ENCODE results near the gene C1orf21. TPM values are rescaled to one million over a fixed set of nuclear protein-coding genes. Genes with fewer than 3 reads are reported as not detected.

C1orf21 gene
- total and polyA plus RNA-seq, 2 of the 4 experiments (the other 2 are of a cell fraction), result 6.4 to 9.9 TPM

- no peak for TF ChIP-seq CTCF (conservative IDR thresholded peaks at IDR 0.05; ENCODE audit: low read depth, low read length)
Observed at GRCh38 chr1:184626076-184627006, 239.5 kb downstream of the C1orf21 start (continued).

- Histone ChIP-seq H3K79me1 (ENCODE audit: low read depth in 1 of 2, low read length in 2 of 2) (no peaks in the 10 kb centered on the region), H2BK5ac (ENCODE audit: low read depth, low read length, poor library complexity, severe bottlenecking) (no peak overlapping the region), H3K14ac (replicated peaks; ENCODE audit: low read depth, low read length) (no peak overlapping the region), H2AFZ (replicated peaks; ENCODE audit: low read length, poor library complexity) (no peak overlapping the region), H4K20me1 (ENCODE audit: insufficient read depth, low read length) (0 out of 2 replicates have a peak, but pooled peaks cover 4% of the 10 kb centered on the region), H3K27ac (ENCODE audit: insufficient read depth, low read length) (no peak overlapping the region), H3K9me3 (ENCODE audit: control insufficient read depth, insufficient read depth, low read length) (no peaks in the 10 kb centered on the region), H3K4me3 (ENCODE audit: insufficient read depth, low read depth, low read length) (no peak overlapping the region), H3K4me2 (ENCODE audit: low read depth, low read length) (no peak overlapping the region), H3K9ac (ENCODE audit: low read depth, low read length) (no peak overlapping the region), H2BK20ac (ENCODE audit: low read depth, low read length) (no peak overlapping the region), H4K91ac (ENCODE audit: insufficient read depth, low read depth, low read length) (no peak overlapping the region), H4K8ac (ENCODE audit: low read depth in 2 of 2, low read length in 2 of 2) (no peak overlapping the region), H2BK15ac (ENCODE audit: low read depth, low read length) (no peak overlapping the region), H3K18ac (ENCODE audit: low read depth, low read length) (no peak overlapping the region), H2AK9ac (replicated peaks; ENCODE audit: low read depth, low read length, poor library complexity) (no peak overlapping the region), H4K5ac (ENCODE audit: low read depth, low read length) (no peak overlapping the region), H2BK120ac (ENCODE audit: low read depth, low read length) (no peak overlapping the region), H3K4me1 (ENCODE audit: control insufficient read depth, insufficient read depth, low read length) (peaks cover 6% of the 10 kb centered on the region; the same call in 1 of the 2 replicates), H3K23ac (ENCODE audit: low read depth, low read length) (no peak overlapping the region), H3K56ac (ENCODE audit: extremely low read depth, insufficient read depth, low read length) (no peak overlapping the region), H3K36me3 (ENCODE audit: control insufficient read depth, insufficient read depth, low read length) (no peaks in the 10 kb centered on the region), H3K4ac (ENCODE audit: low read depth, low read length) (no peak overlapping the region), H2AK5ac (ENCODE audit: low read depth, low read length) (no peak overlapping the region), H3K27me3 (ENCODE audit: control insufficient read depth, insufficient read depth, low read length) (no peaks in the 10 kb centered on the region; the same call in 1 of the 2 replicates), H3K9me1 (ENCODE audit: insufficient read depth, low read length) (peaks cover 8% of the 10 kb centered on the region; the same call in 1 of the 2 replicates)
- no TSS peak for BruUV-seq (replicated peaks)
- DNase-seq, result no peak
- ATAC-seq (ENCODE audit: low read depth), result no peak
- 80% methylated on average over 1 of the region's 3 CpGs; no CpG with 5 or more reads in 1 of the 2 experiments for WGBS, 2 experiments (ENCODE audit: extremely low coverage in 2 of 2, insufficient read length in 1 of 2)
- POLR2A ChIA-PET (ENCODE audit: unreplicated experiment), result no interaction called here
- CTCF ChIA-PET, result no interaction called here
- intact Hi-C loops (cut with micrococcal nuclease) (no loop called here), dilution Hi-C loops (cut with HindIII; ENCODE audit: low sequenced_read_pairs, unreplicated experiment) (no loop called here), in situ Hi-C loops (cut with MboI; ENCODE audit: low sequenced_read_pairs) (no loop called here)
- TF ChIP-seq MAFK (IDR thresholded peaks at IDR 0.05; ENCODE audit: low read depth, low read length) (no peak), CTCF (conservative IDR thresholded peaks at IDR 0.05; ENCODE audit: low read depth, low read length) (no peak), RCOR1 (IDR thresholded peaks at IDR 0.05; ENCODE audit: insufficient replicate concordance, low read length) (no peak), MXI1 (IDR thresholded peaks at IDR 0.05; ENCODE audit: borderline replicate concordance, low read depth, low read length) (no peak), RAD21 (IDR thresholded peaks at IDR 0.05; ENCODE audit: low read length) (no peak), FOS (IDR thresholded peaks at IDR 0.05; ENCODE audit: low read depth, low read length) (no peak), CHD1 (IDR thresholded peaks at IDR 0.05; ENCODE audit: low read depth, low read length) (no peak), NFE2L2 (IDR thresholded peaks at IDR 0.05; ENCODE audit: low read depth, low read length) (no peak), POLR2A (IDR thresholded peaks at IDR 0.05; ENCODE audit: low read depth, low read length) (no peak), USF2 (IDR thresholded peaks at IDR 0.05; ENCODE audit: low read depth, low read length) (no peak), BHLHE40 (IDR thresholded peaks at IDR 0.05; ENCODE audit: low read depth, low read length) (no peak)
Observed at GRCh38 chr1:184627007-184627341, 240.1 kb downstream of the C1orf21 start.
